ENCODE data around the gene TGM1.
"Not testable (repeated sequence)": the region's sequence is repeated elsewhere in the genome, so short reads cannot be mapped to it uniquely, and the experiment has no call there.

The TGM1 gene

DNA sequence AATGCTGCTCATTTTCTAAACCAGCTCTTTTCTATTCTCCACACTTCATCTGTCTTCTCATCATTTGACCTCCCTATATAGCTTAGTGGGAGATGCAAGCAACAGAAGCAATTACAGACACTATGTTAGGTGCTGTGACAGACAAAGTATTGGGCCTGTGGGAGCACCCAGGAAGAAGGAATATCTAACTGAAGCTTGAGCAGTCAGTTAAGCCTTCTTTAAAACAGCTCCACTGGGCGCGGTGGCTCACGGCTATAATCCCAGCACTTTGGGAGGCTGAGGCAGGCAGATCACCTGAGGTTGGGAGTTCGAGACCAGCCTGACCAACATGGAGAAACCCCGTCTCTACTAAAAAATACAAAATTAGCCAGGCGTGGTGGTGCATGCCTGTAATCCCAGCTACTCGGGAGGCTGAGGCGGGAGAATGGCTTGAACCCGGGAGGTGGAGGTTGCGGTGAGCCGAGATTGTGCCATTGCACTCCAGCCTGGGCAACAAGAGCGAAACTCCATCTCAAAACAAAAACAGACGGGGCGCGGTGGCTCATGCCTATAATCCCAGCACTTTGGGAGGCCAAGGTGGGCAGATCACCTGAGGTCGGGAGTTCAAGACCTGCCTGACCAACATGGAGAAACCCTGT lies 59.6 kb downstream of the TGM1 start:
- FAIRE-seq = not testable (repeated sequence)

DNA sequence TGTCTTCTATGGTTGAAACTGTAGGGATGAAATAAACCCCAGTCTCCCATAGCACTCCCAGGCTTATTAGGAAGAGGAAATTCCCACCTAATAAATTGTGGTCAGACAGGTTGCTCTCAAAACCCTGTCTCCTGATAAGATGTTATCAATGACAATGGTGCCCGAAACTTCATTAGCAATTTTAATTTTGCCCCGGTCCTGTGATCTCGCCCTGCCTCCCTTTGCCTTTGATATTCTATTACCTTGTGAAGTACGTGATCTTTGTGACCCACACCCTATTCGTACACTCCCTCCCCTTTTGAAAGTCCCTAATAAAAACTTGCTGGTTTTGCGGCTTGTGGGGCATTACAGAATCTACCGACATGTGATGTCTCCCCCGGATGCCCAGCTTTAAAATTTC lies 60.4 kb downstream of the TGM1 start:
- not testable (repeated sequence) for FAIRE-seq

Measured in TTC549 (cell line).